IMR-90 (cell line): ENCODE measurements around the gene BLTP1. TPM values are rescaled to one million over a fixed set of nuclear protein-coding genes. Genes with fewer than 3 reads are reported as not detected.

Experiments
- ATAC-seq: fragments of 200-7000 bp; cut with Tn5 transposase; 2 replicates; pipeline ENCODE4 v1.9.1; 2020; ENCODE audit warnings: low read depth, mild to moderate bottlenecking, moderate library complexity
- BruUV-seq: library from RNA; stranded (reverse); fragments of 400-500 nt; replicated peaks from 2 replicates; lab custom pipeline; 2021; lab: Mats Ljungman, UMichigan
- CTCF ChIA-PET: fragments of 300-600 bp; formaldehyde crosslinking; extraction: SDS; loops from one replicate; lab custom pipeline; 2021; ENCODE audit warnings: antibody characterized with exemption; lab: Yijun Ruan, JAX
- POLR2A ChIA-PET: fragments of 300-600 bp; sonication (Branson Sonifier 250); formaldehyde crosslinking; loops from one replicate; lab custom pipeline; 2022; ENCODE audit warnings: antibody characterized with exemption; ENCODE audit not compliant: unreplicated experiment; lab: Charles Lee
- DNase-seq: peaks from one replicate; pipeline ENCODE4 v3.0.0; 2013
- H2AFZ ChIP-seq: replicated peaks from 2 replicates; pipeline ENCODE3; 2013; ENCODE audit warnings: low read length, mild to moderate bottlenecking; ENCODE audit not compliant: poor library complexity
- H2AK5ac ChIP-seq: 2 replicates; pipeline ENCODE4 v1.6.1; 2013; ENCODE audit warnings: low read depth, low read length, inconsistent platforms
- H2AK9ac ChIP-seq: replicated peaks from 2 replicates; pipeline ENCODE3; 2013; ENCODE audit warnings: mild to moderate bottlenecking, low read depth, low read length, moderate library complexity; ENCODE audit not compliant: poor library complexity
- H2BK120ac ChIP-seq: 2 replicates; pipeline ENCODE4 v1.6.1; 2013; ENCODE audit warnings: low read depth, low read length, inconsistent platforms
- H2BK15ac ChIP-seq: 3 replicates; pipeline ENCODE4 v1.6.1; 2013; ENCODE audit warnings: low read depth, low read length, inconsistent platforms
- H2BK20ac ChIP-seq: 2 replicates; pipeline ENCODE4 v1.6.1; 2013; ENCODE audit warnings: low read depth, mild to moderate bottlenecking, inconsistent platforms, low read length, moderate library complexity
- H2BK5ac ChIP-seq: 2 replicates; pipeline ENCODE4 v1.6.1; 2013; ENCODE audit warnings: mild to moderate bottlenecking, low read depth, low read length, inconsistent platforms; ENCODE audit not compliant: poor library complexity, severe bottlenecking
- H3K14ac ChIP-seq: replicated peaks from 2 replicates; pipeline ENCODE4 v1.6.1; 2013; ENCODE audit warnings: low read depth, low read length, inconsistent platforms
- H3K18ac ChIP-seq: 2 replicates; pipeline ENCODE4 v1.6.1; 2013; ENCODE audit warnings: low read depth, low read length, control low read depth
- H3K23ac ChIP-seq: 2 replicates; pipeline ENCODE4 v1.6.1; 2013; ENCODE audit warnings: low read depth, low read length, inconsistent platforms
- H3K27ac ChIP-seq: 2 replicates; pipeline ENCODE4 v1.5.1; 2013; ENCODE audit warnings: mild to moderate bottlenecking, control low read depth, low read length; ENCODE audit not compliant: insufficient read depth
- H3K27me3 ChIP-seq: 2 replicates; pipeline ENCODE4 v1.6.1; 2013; ENCODE audit warnings: low read length; ENCODE audit not compliant: control insufficient read depth, insufficient read depth
- H3K36me3 ChIP-seq: 2 replicates; pipeline ENCODE4 v1.6.1; 2013; ENCODE audit warnings: low read length, mixed read lengths; ENCODE audit not compliant: control insufficient read depth, insufficient read depth
- H3K4ac ChIP-seq: 2 replicates; pipeline ENCODE4 v1.6.1; 2013; ENCODE audit warnings: low read depth, low read length, inconsistent platforms
- H3K4me1 ChIP-seq: 2 replicates; pipeline ENCODE4 v1.6.1; 2013; ENCODE audit warnings: low read length, mixed read lengths; ENCODE audit not compliant: control insufficient read depth, insufficient read depth
- H3K4me2 ChIP-seq: 2 replicates; pipeline ENCODE4 v1.6.1; 2013; ENCODE audit warnings: low read depth, mild to moderate bottlenecking, control low read depth, low read length, moderate library complexity
- H3K4me3 ChIP-seq: 2 replicates; pipeline ENCODE4 v1.5.1; 2013; ENCODE audit warnings: low read depth, mild to moderate bottlenecking, control low read depth, low read length, moderate library complexity; ENCODE audit not compliant: insufficient read depth
- H3K56ac ChIP-seq: 2 replicates; pipeline ENCODE4 v1.6.1; 2013; ENCODE audit warnings: low read length, inconsistent platforms; ENCODE audit not compliant: insufficient read depth; ENCODE audit errors: extremely low read depth
- H3K79me1 ChIP-seq, 2 experiments: 2 replicates each; pipeline ENCODE4 v1.6.1; 2013; ENCODE audit warnings: low read length in 2 of 2, inconsistent platforms in 1 of 2, low read depth in 1 of 2
- H3K9ac ChIP-seq: 2 replicates; pipeline ENCODE4 v1.6.1; 2013; ENCODE audit warnings: low read depth, low read length, control low read depth
- H3K9me1 ChIP-seq: 2 replicates; pipeline ENCODE4 v1.6.1; 2013; ENCODE audit warnings: low read length, inconsistent platforms; ENCODE audit not compliant: insufficient read depth
- H3K9me3 ChIP-seq: 2 replicates; pipeline ENCODE4 v1.6.1; 2013; ENCODE audit warnings: low read length; ENCODE audit not compliant: control insufficient read depth, insufficient read depth
- H4K20me1 ChIP-seq: 2 replicates; pipeline ENCODE4 v1.6.1; 2013; ENCODE audit warnings: low read length, inconsistent platforms; ENCODE audit not compliant: insufficient read depth
- H4K5ac ChIP-seq: 2 replicates; pipeline ENCODE4 v1.6.1; 2013; ENCODE audit warnings: mild to moderate bottlenecking, low read depth, low read length, control low read depth
- H4K8ac ChIP-seq, 2 experiments: 2 replicates each; pipeline ENCODE4 v1.6.1; 2013; ENCODE audit warnings: low read depth in 2 of 2, low read length in 2 of 2, control low read depth in 1 of 2, inconsistent platforms in 1 of 2
- H4K91ac ChIP-seq: 2 replicates; pipeline ENCODE4 v1.6.1; 2013; ENCODE audit warnings: low read depth, low read length, inconsistent platforms; ENCODE audit not compliant: insufficient read depth
- POLR2A ChIP-seq: IDR thresholded peaks from 2 replicates; pipeline ENCODE4 v1.6.1; 2012; ENCODE audit warnings: mild to moderate bottlenecking, low read depth, low read length
- WGBS, 2 experiments: methylation state at CpG; one replicate each; pipeline versions ENCODE4 v1.1.5 to v1.1.7; 2013; ENCODE audit warnings: missing lambda C conversion rate in 2 of 2; ENCODE audit not compliant: insufficient read length in 1 of 2; ENCODE audit errors: extremely low coverage in 2 of 2; 5-methylcytosine and 5-hydroxymethylcytosine counted together
- dilution Hi-C: fragments of 300-500 bp; cut with HindIII; formaldehyde crosslinking; loops from one replicate; pipeline ENCODE4 v1.14.3; 2018; ENCODE audit warnings: low sequenced_read_pairs; ENCODE audit not compliant: unreplicated experiment
- in situ Hi-C: fragments of 300-500 bp; cut with MboI; formaldehyde crosslinking; loops from 3 replicates; pipeline ENCODE4 v1.14.3; 2019; ENCODE audit warnings: low sequenced_read_pairs, inconsistent platforms, mixed read lengths
- intact Hi-C: fragments of 100-400 bp; cut with micrococcal nuclease; formaldehyde crosslinking; loops from 2 replicates; pipeline ENCODE4 v1.10.0; 2022
- polyA plus RNA-seq, 3 experiments: library from polyadenylated mRNA; depleted of rRNA; stranded (reverse); fragments of >200 nt; gene quantifications; 2 replicates each; pipeline ENCODE4 v1.2.3, GENCODE V29; 2012; ENCODE audit warnings: low replicate concordance in 1 of 3
- total RNA-seq: library from RNA; depleted of rRNA; stranded (reverse); fragments of >200 nt; gene quantifications from 2 replicates; pipeline ENCODE4 v1.2.3, GENCODE V29; 2012

BLTP1 gene
- total and polyA plus RNA-seq, 2 of the 4 experiments (the other 2 are of a cell fraction), result 18.9 to 92.7 TPM

DNA sequence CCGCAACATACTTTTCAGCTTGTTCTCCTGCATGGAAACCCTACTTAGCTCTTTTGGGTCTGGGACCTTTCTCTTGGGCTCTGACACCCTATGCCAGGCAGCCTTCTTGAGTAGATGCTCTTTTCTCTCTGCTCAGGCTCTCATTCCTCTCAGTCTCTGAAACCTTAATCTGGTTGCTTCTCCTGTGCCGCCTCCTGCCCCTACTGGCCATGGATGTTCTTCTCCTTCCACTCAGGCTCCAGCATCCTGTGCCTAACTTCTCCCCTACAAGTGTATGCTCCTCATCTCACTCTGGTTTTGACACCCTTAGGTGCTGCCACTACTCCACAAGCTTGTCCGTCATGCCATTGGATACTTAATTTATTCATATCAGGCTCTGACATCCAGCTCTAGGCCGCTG is 15.2 kb downstream of the BLTP1 start:
- Histone ChIP-seq H2AFZ (no peak overlapping the region), H4K5ac (no peak overlapping the region), H3K18ac (no peak overlapping the region), H2BK20ac (no peak overlapping the region), H2BK15ac (no peak overlapping the region), H3K14ac (no peak overlapping the region), H3K27ac (no peak overlapping the region), H4K91ac (no peak overlapping the region), H3K4me3 (no peak overlapping the region), H4K20me1 (peaks cover 10% of the 10 kb centered on the region; the same call in 1 of the 2 replicates), H3K56ac (no peak overlapping the region), H4K8ac (no peak overlapping the region), H2AK9ac (no peak overlapping the region), H3K4me2 (no peak overlapping the region), H2BK120ac (no peak overlapping the region), H3K4ac (no peak overlapping the region), H3K9me3 (no peaks in the 10 kb centered on the region), H3K23ac (no peak overlapping the region), H2AK5ac (no peak overlapping the region), H3K79me1 (peaks cover 6 to 29% of the 10 kb centered on the region in 2 experiments; a peak in 3 of 4 replicates), H3K9ac (no peak overlapping the region), H3K4me1 (peaks cover 4% of the 10 kb centered on the region; the same call in 1 of the 2 replicates), H3K9me1 (peaks cover 7% of the 10 kb centered on the region; the same call in 1 of the 2 replicates), H2BK5ac (no peak overlapping the region), H3K27me3 (no peaks in the 10 kb centered on the region), H3K36me3 (no peaks in the 10 kb centered on the region)
- in situ Hi-C loops, result no loop called here
- POLR2A ChIA-PET, result no interaction called here
- no peak for DNase-seq
- ATAC-seq, result no peak
- dilution Hi-C loops, result no loop called here
- no peak for TF ChIP-seq POLR2A
- intact Hi-C loops, result no loop called here
- CTCF ChIA-PET, result no interaction called here
- BruUV-seq, result no TSS peak
- 88% methylated on average over 1 of the region's 4 CpGs; no CpG with 5 or more reads in 1 of the 2 experiments for WGBS, 2 experiments
